ENCODE measurements around the gene PSMA8.

GRCh38 chr18:26097563-26097962 is 36.1 kb upstream of the PSMA8 start:
- TF ChIP-seq, protein P1, sequence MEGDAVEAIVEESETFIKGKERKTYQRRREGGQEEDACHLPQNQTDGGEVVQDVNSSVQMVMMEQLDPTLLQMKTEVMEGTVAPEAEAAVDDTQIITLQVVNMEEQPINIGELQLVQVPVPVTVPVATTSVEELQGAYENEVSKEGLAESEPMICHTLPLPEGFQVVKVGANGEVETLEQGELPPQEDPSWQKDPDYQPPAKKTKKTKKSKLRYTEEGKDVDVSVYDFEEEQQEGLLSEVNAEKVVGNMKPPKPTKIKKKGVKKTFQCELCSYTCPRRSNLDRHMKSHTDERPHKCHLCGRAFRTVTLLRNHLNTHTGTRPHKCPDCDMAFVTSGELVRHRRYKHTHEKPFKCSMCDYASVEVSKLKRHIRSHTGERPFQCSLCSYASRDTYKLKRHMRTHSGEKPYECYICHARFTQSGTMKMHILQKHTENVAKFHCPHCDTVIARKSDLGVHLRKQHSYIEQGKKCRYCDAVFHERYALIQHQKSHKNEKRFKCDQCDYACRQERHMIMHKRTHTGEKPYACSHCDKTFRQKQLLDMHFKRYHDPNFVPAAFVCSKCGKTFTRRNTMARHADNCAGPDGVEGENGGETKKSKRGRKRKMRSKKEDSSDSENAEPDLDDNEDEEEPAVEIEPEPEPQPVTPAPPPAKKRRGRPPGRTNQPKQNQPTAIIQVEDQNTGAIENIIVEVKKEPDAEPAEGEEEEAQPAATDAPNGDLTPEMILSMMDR (IDR thresholded peaks at IDR 0.05; ENCODE audit: insufficient read depth, low read depth, low read length): no peak
- no peak for TF ChIP-seq EZH2 (IDR thresholded peaks at IDR 0.05; ENCODE audit: insufficient read depth, low read length)
